HepG2 (cell line): ENCODE measurements around the gene CNEP1R1. TPM values are rescaled to one million over a fixed set of nuclear protein-coding genes. Genes with fewer than 3 reads are reported as not detected.

Experiments
- ARHGAP35 ChIP-seq: sonication (generic); formaldehyde crosslinking; IDR thresholded peaks from 2 replicates; pipeline ENCODE4 v1.9.0; 2022; ENCODE audit warnings: mild to moderate bottlenecking, inconsistent platforms, moderate library complexity, missing genetic modification reagents, borderline replicate concordance
- BRCA1 ChIP-seq: sonication (generic); formaldehyde crosslinking; IDR thresholded peaks from 2 replicates; pipeline ENCODE4 v1.4.0; 2020; ENCODE audit warnings: missing genetic modification reagents
- CC2D1A ChIP-seq: sonication (generic); formaldehyde crosslinking; IDR thresholded peaks from 2 replicates; pipeline ENCODE4 v1.8.1; 2023; ENCODE audit warnings: mild to moderate bottlenecking, missing genetic modification reagents
- HMGA1 ChIP-seq: sonication (generic); formaldehyde crosslinking; conservative IDR thresholded peaks from 2 replicates; pipeline ENCODE4 v1.4.0; 2020; ENCODE audit warnings: missing genetic modification reagents
- MBNL3 ChIP-seq: fragments of 250-450 bp; sonication (Bioruptor Pico); conservative IDR thresholded peaks from 2 replicates; pipeline ENCODE4 v1.8.0; 2022; ENCODE audit warnings: mild to moderate bottlenecking, inconsistent platforms
- NCOA5 ChIP-seq: sonication (generic); formaldehyde crosslinking; IDR thresholded peaks from 2 replicates; pipeline ENCODE4 v1.4.0; 2020; ENCODE audit warnings: missing genetic modification reagents
- U2AF1 ChIP-seq: fragments of 200-400 bp; formaldehyde crosslinking; optimal IDR thresholded peaks from 2 replicates; pipeline ENCODE3; 2017; ENCODE audit warnings: mild to moderate bottlenecking, low read depth, low read length
- ZBTB1 ChIP-seq: sonication (generic); formaldehyde crosslinking; IDR thresholded peaks from 2 replicates; pipeline ENCODE4 v1.4.0; 2020; ENCODE audit warnings: missing genetic modification reagents, borderline replicate concordance
- ZBTB38 ChIP-seq: sonication (generic); formaldehyde crosslinking; IDR thresholded peaks from 2 replicates; pipeline ENCODE4 v1.5.1; 2020; ENCODE audit warnings: mild to moderate bottlenecking, missing genetic modification reagents
- ZFP62 ChIP-seq: sonication (generic); formaldehyde crosslinking; IDR thresholded peaks from 2 replicates; pipeline ENCODE4 v1.4.0; 2020; ENCODE audit warnings: missing genetic modification reagents
- ZKSCAN5 ChIP-seq: sonication (generic); formaldehyde crosslinking; IDR thresholded peaks from 2 replicates; pipeline ENCODE4 v1.5.1; 2020; ENCODE audit warnings: mild to moderate bottlenecking, missing genetic modification reagents
- ZNF331 ChIP-seq: sonication (generic); formaldehyde crosslinking; IDR thresholded peaks from 2 replicates; pipeline ENCODE4 v1.4.0; 2020; ENCODE audit warnings: missing genetic modification reagents
- ZNF34 ChIP-seq: sonication (generic); formaldehyde crosslinking; IDR thresholded peaks from 2 replicates; pipeline ENCODE4 v1.4.0; 2020; ENCODE audit warnings: mild to moderate bottlenecking, missing genetic modification reagents, borderline replicate concordance
- ZNF484 ChIP-seq: sonication (generic); formaldehyde crosslinking; IDR thresholded peaks from 2 replicates; pipeline ENCODE4 v1.5.1; 2020; ENCODE audit warnings: mild to moderate bottlenecking, low read depth, missing genetic modification reagents, borderline replicate concordance
- ZNF883 ChIP-seq: sonication (generic); formaldehyde crosslinking; IDR thresholded peaks from 2 replicates; pipeline ENCODE4 v1.5.1; 2020; ENCODE audit warnings: mild to moderate bottlenecking, missing genetic modification reagents; ENCODE audit errors: not compliant biosample characterization
- ZZZ3 ChIP-seq: sonication (generic); formaldehyde crosslinking; IDR thresholded peaks from 2 replicates; pipeline ENCODE4 v1.4.0; 2020; ENCODE audit warnings: missing genetic modification reagents, mild to moderate bottlenecking, borderline replicate concordance
- polyA plus RNA-seq, 8 experiments: library from polyadenylated mRNA; depleted of rRNA in 3 of 8; stranded (reverse) in 7 of 8; unstranded in 1 of 8; fragments of >200 nt; fragmentation: Illumina TruSeq in 4 of 8; extraction: Trizol in 4 of 8; gene quantifications; 2 replicates each; pipeline versions ENCODE4 v1.2.1 to v1.2.3, GENCODE V29; 2011 to 2016; ENCODE audit warnings: low read depth in 4 of 8, missing spikeins in 1 of 8, mixed read lengths in 1 of 8; ENCODE audit not compliant: insufficient read depth in 1 of 8
- total RNA-seq, 5 experiments: library from RNA; depleted of rRNA; stranded (reverse); fragments of >200 nt; fragmentation: Illumina TruSeq; extraction: Trizol; gene quantifications; 2 replicates each; pipeline ENCODE4 v1.2.3, GENCODE V29; 2016; ENCODE audit warnings: low read depth in 1 of 5
- TF ChIP-seq, protein P1 (sequence below): sonication (generic); formaldehyde crosslinking; IDR thresholded peaks from 2 replicates; pipeline ENCODE4 v1.8.0; 2023; ENCODE audit warnings: mild to moderate bottlenecking, missing genetic modification reagents
- TF ChIP-seq, protein P2 (sequence below): sonication (generic); formaldehyde crosslinking; IDR thresholded peaks from 2 replicates; pipeline ENCODE4 v1.9.0; 2021; ENCODE audit warnings: missing genetic modification reagents, mild to moderate bottlenecking, borderline replicate concordance
- TF ChIP-seq, protein P3 (sequence below): sonication (generic); formaldehyde crosslinking; IDR thresholded peaks from 2 replicates; pipeline ENCODE4 v1.5.0; 2020; ENCODE audit warnings: mild to moderate bottlenecking, missing genetic modification reagents, borderline replicate concordance
- TF ChIP-seq, protein P4 (sequence below): sonication (generic); formaldehyde crosslinking; IDR thresholded peaks from 2 replicates; pipeline ENCODE4 v1.4.0; 2020; ENCODE audit warnings: mild to moderate bottlenecking, missing genetic modification reagents

The CNEP1R1 gene
- total and polyA plus RNA-seq, 2 of the 13 experiments (the other 11 are each of a cell fraction or from before 2014, with no cell fraction given) = 23.6 to 26.8 TPM

DNA sequence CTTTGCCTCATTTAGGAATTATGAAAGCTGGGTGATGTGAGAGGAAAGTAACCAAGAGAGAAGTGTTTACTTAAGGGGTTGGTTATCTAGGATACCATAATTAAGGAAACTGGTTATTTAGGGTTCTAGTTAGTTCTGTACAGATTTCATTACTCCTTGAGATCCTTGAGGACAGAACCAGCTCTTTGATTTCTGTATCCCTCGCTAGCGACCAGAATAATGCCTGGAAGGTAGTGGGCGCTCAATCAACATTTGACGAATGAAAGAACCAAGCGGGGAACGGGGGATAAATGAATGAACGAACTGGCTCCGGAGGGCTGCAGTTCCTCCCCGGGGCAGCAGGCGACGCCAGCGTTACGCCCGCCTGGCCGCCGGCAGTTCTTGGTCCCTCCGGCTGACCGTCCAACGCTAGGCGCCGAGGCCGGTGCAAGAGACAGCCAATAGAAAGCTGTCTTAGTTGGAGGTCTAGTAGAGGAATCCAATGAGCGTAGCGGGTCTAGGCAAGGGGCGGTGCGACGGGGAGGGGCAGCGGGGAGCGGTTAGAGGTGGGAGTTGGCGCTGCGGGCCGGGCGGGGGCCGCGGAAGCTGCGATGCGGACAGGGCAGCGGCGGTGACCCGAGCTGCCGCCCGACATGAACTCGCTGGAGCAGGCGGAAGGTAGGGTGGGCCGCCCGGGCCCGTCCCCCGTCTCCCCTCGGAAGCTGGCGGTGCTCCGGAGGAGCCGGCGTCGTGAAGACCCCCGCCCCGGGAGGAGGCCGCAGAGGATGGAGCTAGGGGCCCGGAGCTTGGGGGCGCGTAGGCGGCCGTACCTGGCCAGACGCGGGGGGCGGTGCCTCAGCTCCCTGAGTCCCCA lies at the start of gene CNEP1R1 (continued):
- TF ChIP-seq, protein P1, sequence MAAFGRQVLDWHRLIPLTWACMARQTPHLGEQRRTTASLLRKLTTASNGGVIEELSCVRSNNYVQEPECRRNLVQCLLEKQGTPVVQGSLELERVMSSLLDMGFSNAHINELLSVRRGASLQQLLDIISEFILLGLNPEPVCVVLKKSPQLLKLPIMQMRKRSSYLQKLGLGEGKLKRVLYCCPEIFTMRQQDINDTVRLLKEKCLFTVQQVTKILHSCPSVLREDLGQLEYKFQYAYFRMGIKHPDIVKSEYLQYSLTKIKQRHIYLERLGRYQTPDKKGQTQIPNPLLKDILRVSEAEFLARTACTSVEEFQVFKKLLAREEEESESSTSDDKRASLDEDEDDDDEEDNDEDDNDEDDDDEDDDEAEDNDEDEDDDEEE (CRISPR knock-in tag) = no peak
- no peak for TF ChIP-seq MBNL3 (CRISPR knock-in tag)
- TF ChIP-seq ZNF484 (CRISPR knock-in tag) = no peak
- 0 out of 2 replicates have a peak, but pooled peaks have one; percentile 19 for TF ChIP-seq ZNF34
- TF ChIP-seq, protein P2, sequence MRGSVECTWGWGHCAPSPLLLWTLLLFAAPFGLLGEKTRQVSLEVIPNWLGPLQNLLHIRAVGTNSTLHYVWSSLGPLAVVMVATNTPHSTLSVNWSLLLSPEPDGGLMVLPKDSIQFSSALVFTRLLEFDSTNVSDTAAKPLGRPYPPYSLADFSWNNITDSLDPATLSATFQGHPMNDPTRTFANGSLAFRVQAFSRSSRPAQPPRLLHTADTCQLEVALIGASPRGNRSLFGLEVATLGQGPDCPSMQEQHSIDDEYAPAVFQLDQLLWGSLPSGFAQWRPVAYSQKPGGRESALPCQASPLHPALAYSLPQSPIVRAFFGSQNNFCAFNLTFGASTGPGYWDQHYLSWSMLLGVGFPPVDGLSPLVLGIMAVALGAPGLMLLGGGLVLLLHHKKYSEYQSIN (CRISPR knock-in tag) = no peak
- TF ChIP-seq, protein P3, sequence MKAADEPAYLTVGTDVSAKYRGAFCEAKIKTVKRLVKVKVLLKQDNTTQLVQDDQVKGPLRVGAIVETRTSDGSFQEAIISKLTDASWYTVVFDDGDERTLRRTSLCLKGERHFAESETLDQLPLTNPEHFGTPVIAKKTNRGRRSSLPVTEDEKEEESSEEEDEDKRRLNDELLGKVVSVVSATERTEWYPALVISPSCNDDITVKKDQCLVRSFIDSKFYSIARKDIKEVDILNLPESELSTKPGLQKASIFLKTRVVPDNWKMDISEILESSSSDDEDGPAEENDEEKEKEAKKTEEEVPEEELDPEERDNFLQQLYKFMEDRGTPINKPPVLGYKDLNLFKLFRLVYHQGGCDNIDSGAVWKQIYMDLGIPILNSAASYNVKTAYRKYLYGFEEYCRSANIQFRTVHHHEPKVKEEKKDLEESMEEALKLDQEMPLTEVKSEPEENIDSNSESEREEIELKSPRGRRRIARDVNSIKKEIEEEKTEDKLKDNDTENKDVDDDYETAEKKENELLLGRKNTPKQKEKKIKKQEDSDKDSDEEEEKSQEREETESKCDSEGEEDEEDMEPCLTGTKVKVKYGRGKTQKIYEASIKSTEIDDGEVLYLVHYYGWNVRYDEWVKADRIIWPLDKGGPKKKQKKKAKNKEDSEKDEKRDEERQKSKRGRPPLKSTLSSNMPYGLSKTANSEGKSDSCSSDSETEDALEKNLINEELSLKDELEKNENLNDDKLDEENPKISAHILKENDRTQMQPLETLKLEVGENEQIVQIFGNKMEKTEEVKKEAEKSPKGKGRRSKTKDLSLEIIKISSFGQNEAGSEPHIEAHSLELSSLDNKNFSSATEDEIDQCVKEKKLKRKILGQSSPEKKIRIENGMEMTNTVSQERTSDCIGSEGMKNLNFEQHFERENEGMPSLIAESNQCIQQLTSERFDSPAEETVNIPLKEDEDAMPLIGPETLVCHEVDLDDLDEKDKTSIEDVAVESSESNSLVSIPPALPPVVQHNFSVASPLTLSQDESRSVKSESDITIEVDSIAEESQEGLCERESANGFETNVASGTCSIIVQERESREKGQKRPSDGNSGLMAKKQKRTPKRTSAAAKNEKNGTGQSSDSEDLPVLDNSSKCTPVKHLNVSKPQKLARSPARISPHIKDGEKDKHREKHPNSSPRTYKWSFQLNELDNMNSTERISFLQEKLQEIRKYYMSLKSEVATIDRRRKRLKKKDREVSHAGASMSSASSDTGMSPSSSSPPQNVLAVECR (CRISPR knock-in tag) = peak; percentile 96
- TF ChIP-seq CC2D1A (CRISPR knock-in tag) = no peak
- TF ChIP-seq, protein P4, sequence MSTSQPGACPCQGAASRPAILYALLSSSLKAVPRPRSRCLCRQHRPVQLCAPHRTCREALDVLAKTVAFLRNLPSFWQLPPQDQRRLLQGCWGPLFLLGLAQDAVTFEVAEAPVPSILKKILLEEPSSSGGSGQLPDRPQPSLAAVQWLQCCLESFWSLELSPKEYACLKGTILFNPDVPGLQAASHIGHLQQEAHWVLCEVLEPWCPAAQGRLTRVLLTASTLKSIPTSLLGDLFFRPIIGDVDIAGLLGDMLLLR (CRISPR knock-in tag) = peak; percentile 86; the same call in 1 of the 2 replicates
- no peak for TF ChIP-seq HMGA1 (CRISPR knock-in tag)
- TF ChIP-seq ZZZ3 (CRISPR knock-in tag) = peak; percentile 88; the same call in 1 of the 2 replicates
- no peak for TF ChIP-seq ZBTB1
- TF ChIP-seq NCOA5 (CRISPR knock-in tag) = no peak
- TF ChIP-seq ARHGAP35 (CRISPR knock-in tag) = peak; percentile 96
- TF ChIP-seq BRCA1 = peak; percentile 92; the same call in 1 of the 2 replicates
- peak; percentile 71 for TF ChIP-seq ZBTB38 (CRISPR knock-in tag)
- peak; percentile 71; the same call in 1 of the 2 replicates for TF ChIP-seq ZNF331 (CRISPR knock-in tag)
- TF ChIP-seq ZNF883 (CRISPR knock-in tag) = peak; percentile 73
- peak; percentile 70 for TF ChIP-seq U2AF1
- no peak for TF ChIP-seq ZKSCAN5 (CRISPR knock-in tag)
- no peak for TF ChIP-seq ZFP62
